Testis (tissue), 3 donors: ENCODE data around the gene C17orf75. TPM values are rescaled to one million over a fixed set of nuclear protein-coding genes. Genes with fewer than 3 reads are reported as not detected.

Source experiments
- DNase-seq: peaks from one replicate; pipeline ENCODE4 v3.0.0-alpha.2; 2019
- H3K27ac ChIP-seq, 2 donors: fragments of 200-600 bp; sonication (generic); one replicate each; pipeline ENCODE4 v1.5.1; 2019
- H3K27me3 ChIP-seq: fragments of 200-600 bp; sonication (generic); one replicate; pipeline ENCODE4 v1.5.1; 2019
- H3K36me3 ChIP-seq: fragments of 200-600 bp; sonication (generic); one replicate; pipeline ENCODE4 v1.5.1; 2017; ENCODE audit warnings: low read depth; ENCODE audit errors: missing control alignments
- H3K4me1 ChIP-seq: fragments of 200-600 bp; sonication (generic); one replicate; pipeline ENCODE4 v1.5.1; 2019
- H3K4me3 ChIP-seq, 2 donors: fragments of 200-600 bp; sonication (generic); one replicate each; pipeline ENCODE4 v1.5.1; 2017 to 2019
- H3K9me3 ChIP-seq: fragments of 200-600 bp; sonication (generic); one replicate; pipeline ENCODE4 v1.5.1; 2017
- POLR2A ChIP-seq: fragments of 450-650 bp; IDR thresholded peaks from one replicate; pipeline ENCODE4 v1.6.1; 2017; ENCODE audit warnings: antibody characterized with exemption, mild to moderate bottlenecking, moderate library complexity
- WGBS, 2 donors: methylation state at CpG; one replicate each; pipeline ENCODE4 v1.1.5; 2018; 5-methylcytosine and 5-hydroxymethylcytosine counted together
- intact Hi-C: fragments of 100-400 bp; cut with DNase I; formaldehyde crosslinking; loops from one replicate; pipeline ENCODE4 v1.15.1; 2023; ENCODE audit warnings: low total_unique reads
- polyA plus RNA-seq: library from polyadenylated mRNA; stranded (reverse); fragments of 350-450 nt; fragmentation: Illumina TruSeq; extraction: RNeasy Lipid Tissue Mini Kit (QIAGEN cat#74804); gene quantifications from one replicate; pipeline ENCODE4 v1.2.3, GENCODE V29; 2014; ENCODE audit warnings: low read depth, low replicate concordance; ENCODE audit not compliant: insufficient read depth
- total RNA-seq, 2 donors: library from RNA; depleted of rRNA; stranded (reverse); fragments of >200 nt; gene quantifications; one replicate each; pipeline ENCODE4 v1.2.3, GENCODE V29; 2016
- TF ChIP-seq, protein P1 (sequence below), 3 experiments: fragments of 450-650 bp in 2 of 3; fragments of 200-600 bp in 1 of 3; sonication (generic) in 1 of 3; IDR thresholded peaks; one replicate each; pipeline ENCODE4 v1.5.1; 2016 to 2019; ENCODE audit warnings: antibody characterized with exemption in 3 of 3, mild to moderate bottlenecking in 2 of 3, moderate library complexity in 1 of 3

C17orf75 gene
- total and polyA plus RNA-seq, 3 donors from 2014 or later: 27.4 to 39.7 (median 30.8) TPM

DNA sequence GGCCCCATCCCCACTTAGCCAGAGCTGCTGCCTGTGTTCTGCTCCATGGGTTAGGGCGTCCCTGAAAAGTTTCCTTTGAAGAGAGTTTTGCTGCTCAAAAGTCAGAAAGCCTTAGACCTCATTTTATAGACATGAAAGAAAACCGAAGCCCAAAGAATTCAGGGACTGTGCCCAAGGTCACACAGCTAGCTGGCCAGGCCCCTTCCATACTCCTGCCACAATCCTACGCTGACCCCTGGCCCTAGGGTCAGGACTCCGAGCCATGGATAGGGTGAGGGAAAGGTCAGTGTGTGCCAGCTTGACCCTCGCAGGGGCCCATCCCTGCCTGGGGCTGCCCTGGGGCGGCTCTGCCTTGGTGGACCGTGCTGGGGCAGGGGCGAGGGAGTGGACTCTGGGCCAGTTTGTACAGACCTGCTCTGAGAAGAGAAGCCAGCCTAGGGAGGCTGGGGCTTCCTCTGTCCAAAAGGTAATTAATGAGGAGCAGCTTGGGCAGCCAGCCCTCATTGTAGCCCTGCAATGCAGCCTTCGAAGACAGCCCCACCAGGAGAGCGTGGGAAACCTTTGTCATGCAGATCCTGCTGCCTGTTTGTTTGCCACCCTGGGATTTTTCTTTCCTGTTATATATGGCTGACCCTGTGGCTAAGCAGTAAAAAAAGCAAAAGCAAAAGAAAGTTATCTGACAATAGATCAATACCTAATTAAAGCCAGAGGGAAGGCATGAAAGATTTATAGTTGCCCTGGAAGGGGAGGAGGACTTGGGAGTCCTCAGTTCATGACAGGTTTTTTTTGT, 38.9 kb downstream of the C17orf75 start:
- H3K4me3 ChIP-seq: no peak overlapping the region
- H3K4me1 ChIP-seq: peaks cover 10% of the 10 kb centered on the region
- WGBS, 2 donors: 64 to 67% methylated on average over 5 to 10 of the region's 10 CpGs
- no peaks in the 10 kb centered on the region for H3K36me3 ChIP-seq
- no peak overlapping the region for H3K27ac ChIP-seq
- no peak for DNase-seq
- no peaks in the 10 kb centered on the region for H3K27me3 ChIP-seq
- TF ChIP-seq, protein P1, sequence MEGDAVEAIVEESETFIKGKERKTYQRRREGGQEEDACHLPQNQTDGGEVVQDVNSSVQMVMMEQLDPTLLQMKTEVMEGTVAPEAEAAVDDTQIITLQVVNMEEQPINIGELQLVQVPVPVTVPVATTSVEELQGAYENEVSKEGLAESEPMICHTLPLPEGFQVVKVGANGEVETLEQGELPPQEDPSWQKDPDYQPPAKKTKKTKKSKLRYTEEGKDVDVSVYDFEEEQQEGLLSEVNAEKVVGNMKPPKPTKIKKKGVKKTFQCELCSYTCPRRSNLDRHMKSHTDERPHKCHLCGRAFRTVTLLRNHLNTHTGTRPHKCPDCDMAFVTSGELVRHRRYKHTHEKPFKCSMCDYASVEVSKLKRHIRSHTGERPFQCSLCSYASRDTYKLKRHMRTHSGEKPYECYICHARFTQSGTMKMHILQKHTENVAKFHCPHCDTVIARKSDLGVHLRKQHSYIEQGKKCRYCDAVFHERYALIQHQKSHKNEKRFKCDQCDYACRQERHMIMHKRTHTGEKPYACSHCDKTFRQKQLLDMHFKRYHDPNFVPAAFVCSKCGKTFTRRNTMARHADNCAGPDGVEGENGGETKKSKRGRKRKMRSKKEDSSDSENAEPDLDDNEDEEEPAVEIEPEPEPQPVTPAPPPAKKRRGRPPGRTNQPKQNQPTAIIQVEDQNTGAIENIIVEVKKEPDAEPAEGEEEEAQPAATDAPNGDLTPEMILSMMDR (IDR thresholded peaks at IDR 0.05): no peak
- no peak for TF ChIP-seq POLR2A
- intact Hi-C loops: no loop called here
- no peaks in the 10 kb centered on the region for H3K9me3 ChIP-seq

DNA sequence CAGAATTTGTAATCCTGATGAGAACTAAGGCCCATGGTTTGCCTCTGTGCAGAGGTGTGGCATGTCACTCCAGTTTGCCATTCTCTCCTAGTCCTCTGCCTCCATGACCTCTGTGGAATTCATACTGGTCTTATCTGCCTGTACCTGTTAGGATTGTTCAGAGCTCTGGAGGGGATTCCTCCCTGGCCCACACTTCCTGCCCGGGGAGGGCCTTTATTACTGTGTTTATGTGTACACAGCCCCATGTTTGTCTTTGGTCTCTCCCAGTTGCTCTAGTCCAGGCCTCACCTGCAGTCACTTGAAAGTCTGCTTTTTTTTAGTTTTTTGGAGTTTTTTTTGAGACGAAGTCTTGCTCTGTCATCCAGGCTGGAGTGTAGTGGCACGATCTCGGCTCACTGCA, 39.9 kb downstream of the C17orf75 start:
- TF ChIP-seq POLR2A: no peak
- TF ChIP-seq, protein P1 (IDR thresholded peaks at IDR 0.05): no peak
- no peaks in the 10 kb centered on the region for H3K36me3 ChIP-seq
- peaks cover 10% of the 10 kb centered on the region for H3K4me1 ChIP-seq
- H3K27me3 ChIP-seq: no peaks in the 10 kb centered on the region
- no peak for DNase-seq
- no peaks in the 10 kb centered on the region for H3K9me3 ChIP-seq
- WGBS, 2 donors: 85 to 89% methylated on average over 4 of the region's 4 CpGs
- no peak overlapping the region for H3K4me3 ChIP-seq
- no peak overlapping the region for H3K27ac ChIP-seq
- intact Hi-C loops: no loop called here

DNA sequence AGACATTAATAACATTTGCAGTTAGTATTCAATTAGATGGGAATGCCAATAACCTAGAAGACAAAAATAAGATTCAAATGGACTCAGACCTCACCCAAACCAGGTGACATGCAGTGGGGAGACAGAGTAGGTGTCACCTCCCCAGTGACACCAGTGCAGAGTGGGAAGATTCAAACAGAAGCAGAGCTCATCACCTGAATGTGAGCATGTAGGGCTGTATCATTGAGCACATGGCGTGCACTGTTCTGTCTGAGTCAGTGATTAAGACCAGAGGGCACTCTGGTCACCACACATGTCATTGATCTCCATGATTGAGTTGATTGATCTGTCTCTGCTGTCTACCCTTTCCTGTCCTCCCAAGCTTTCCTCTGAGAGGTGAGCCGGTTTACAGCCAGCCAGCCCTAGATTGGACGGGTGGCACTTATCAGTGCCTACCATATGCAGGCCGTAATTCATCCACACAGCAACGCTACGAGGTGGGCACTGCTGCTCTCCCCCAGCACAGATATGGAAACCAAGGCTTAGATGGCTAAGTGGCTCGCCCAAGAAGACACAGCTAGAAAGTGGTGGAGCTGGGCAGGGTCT, 42.3 kb downstream of the C17orf75 start:
- intact Hi-C loops: no loop called here
- TF ChIP-seq POLR2A: no peak
- TF ChIP-seq, protein P1 (IDR thresholded peaks at IDR 0.05): no peak
- 85 to 92% methylated on average over 7 of the region's 7 CpGs for WGBS, 2 donors
- Histone ChIP-seq H3K4me1 (peaks cover 10% of the 10 kb centered on the region), H3K36me3 (no peaks in the 10 kb centered on the region), H3K9me3 (no peaks in the 10 kb centered on the region), H3K27me3 (no peaks in the 10 kb centered on the region), H3K27ac (no peak overlapping the region), H3K4me3 (no peak overlapping the region)
- no peak for DNase-seq

DNA sequence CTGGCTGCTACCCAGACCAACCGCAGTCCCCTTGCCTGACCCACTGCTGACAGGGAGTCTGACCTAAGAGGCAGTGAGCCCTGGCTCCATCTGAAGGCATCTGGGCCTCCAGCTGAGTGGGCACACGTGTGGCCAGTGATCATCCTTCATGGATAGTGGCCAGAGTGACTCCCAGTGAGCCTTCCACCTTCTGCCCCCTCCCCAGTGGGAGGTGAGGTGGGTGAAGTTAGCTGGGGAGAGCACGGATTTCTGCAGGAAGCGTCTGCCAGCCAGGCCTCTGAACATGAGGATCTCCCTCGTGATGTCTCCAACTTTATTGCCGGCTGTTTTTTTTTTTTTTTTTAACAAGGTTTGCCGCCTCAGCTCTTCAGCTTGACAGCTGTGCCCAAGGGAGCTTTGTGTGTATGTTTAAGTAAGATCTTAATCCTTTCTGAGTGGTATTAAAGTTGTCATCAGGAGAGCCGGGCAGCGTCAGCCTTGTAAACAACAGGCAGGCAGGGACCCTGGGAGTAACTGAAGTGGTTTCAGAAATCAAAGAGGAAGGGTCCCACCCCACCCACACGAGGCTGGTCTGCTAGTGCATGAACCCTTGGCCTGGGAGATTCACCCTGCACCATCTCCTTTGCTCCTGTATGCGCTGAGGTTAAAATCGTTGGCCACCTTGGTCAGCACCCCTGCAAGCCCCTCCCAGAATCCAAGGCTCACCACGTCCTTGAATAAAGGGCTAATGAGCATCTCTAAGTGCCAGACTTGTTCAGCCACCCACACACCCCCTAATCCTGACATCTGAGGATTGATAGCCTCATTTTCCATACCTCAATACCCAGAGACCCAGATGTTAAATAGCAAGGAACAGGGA, 43.0 kb downstream of the C17orf75 start:
- DNase-seq: no peak
- no peak overlapping the region for H3K27ac ChIP-seq
- H3K4me1 ChIP-seq: peaks cover 10% of the 10 kb centered on the region

More for the DNA sequence above, 43.0 kb downstream of the C17orf75 start:
- intact Hi-C loops: no loop called here
- no peaks in the 10 kb centered on the region for H3K36me3 ChIP-seq
- H3K27me3 ChIP-seq: no peaks in the 10 kb centered on the region
- no peaks in the 10 kb centered on the region for H3K9me3 ChIP-seq
- TF ChIP-seq POLR2A: no peak
- TF ChIP-seq, protein P1 (IDR thresholded peaks at IDR 0.05): no peak
- H3K4me3 ChIP-seq: no peak overlapping the region
- WGBS, 2 donors: 62 to 75% methylated on average over 12 to 13 of the region's 13 CpGs
